HepG2 (cell line): ENCODE results near the gene OR6C4. TPM values are rescaled to one million over a fixed set of nuclear protein-coding genes. Genes with fewer than 3 reads are reported as not detected.

Source experiments
- ATAC-seq: fragments of 200-7000 bp; cut with Tn5 transposase; 3 replicates; pipeline ENCODE4 v1.9.1; 2020; ENCODE audit warnings: mild to moderate bottlenecking, moderate library complexity
- BruUV-seq: library from RNA; stranded (reverse); fragments of 400-500 nt; replicated peaks from 2 replicates; lab custom pipeline; 2021; lab: Mats Ljungman, UMichigan
- CTCF ChIA-PET: fragments of 300-600 bp; formaldehyde crosslinking; extraction: SDS; loops from one replicate; lab custom pipeline; 2021; ENCODE audit warnings: low total read pairs, inconsistent platforms, low intra/inter-chr PET ratio; lab: Yijun Ruan, JAX
- POLR2A ChIA-PET: fragments of 350-600 bp; sonication (Branson Sonifier 250); formaldehyde crosslinking; loops from one replicate; lab custom pipeline; 2020; ENCODE audit warnings: antibody characterized with exemption, inconsistent platforms; lab: Yijun Ruan, JAX
- DNase-seq: peaks from one replicate; pipeline ENCODE4 v3.0.0-alpha.2; 2015; ENCODE audit warnings: low spot score
- FAIRE-seq: peaks from 3 replicates; lab custom pipeline; 2011; peaks lifted over from hg19 to GRCh38; lab: Jason Lieb, UNC
- H2AFZ ChIP-seq: one replicate; pipeline ENCODE4 v1.6.1; 2011; ENCODE audit warnings: low read length, inconsistent platforms
- H3K27ac ChIP-seq: fragments of 300-600 bp; 3 replicates; pipeline ENCODE4 v1.8.0; 2011; ENCODE audit warnings: mixed run types, mild to moderate bottlenecking, mixed read lengths, low read length, inconsistent platforms; ENCODE audit not compliant: insufficient read depth; ENCODE audit errors: extremely low read length
- H3K27me3 ChIP-seq, 2 experiments: fragments of 200-600 bp in 1 of 2; 2 replicates in 1 of 2; 3 replicates in 1 of 2; pipeline versions ENCODE4 v1.6.0 to v1.8.0; 2011; ENCODE audit warnings: low read length in 2 of 2, mild to moderate bottlenecking in 2 of 2, moderate library complexity in 2 of 2, inconsistent platforms in 1 of 2; ENCODE audit not compliant: insufficient read depth in 2 of 2, control insufficient read depth in 1 of 2
- H3K36me3 ChIP-seq, 2 experiments: fragments of 200-600 bp in 1 of 2; replicated peaks in 1 of 2; 2 replicates in 1 of 2; 3 replicates in 1 of 2; pipeline versions ENCODE4 v1.5.1 to v1.8.0; 2011; ENCODE audit warnings: low read length in 2 of 2, inconsistent platforms in 1 of 2; ENCODE audit not compliant: insufficient read depth in 2 of 2, control insufficient read depth in 1 of 2
- H3K4me1 ChIP-seq: 2 replicates; pipeline ENCODE4 v1.5.1; 2012; ENCODE audit warnings: low read length, inconsistent platforms; ENCODE audit not compliant: insufficient read depth
- H3K4me2 ChIP-seq: 2 replicates; pipeline ENCODE4 v1.6.0; 2011; ENCODE audit warnings: low read depth, low read length, inconsistent platforms
- H3K4me3 ChIP-seq, 3 experiments: fragments of 200-600 bp in 1 of 3; sonication (generic), shearing (Covaris generic) in 1 of 3; replicated peaks in 1 of 3; 2 replicates each; pipeline ENCODE4 v1.5.1; 2011 to 2016; ENCODE audit warnings: low read length in 3 of 3, inconsistent platforms in 2 of 3, low read depth in 2 of 3, mild to moderate bottlenecking in 2 of 3, control low read depth in 1 of 3, mixed read lengths in 1 of 3; ENCODE audit not compliant: insufficient read depth in 1 of 3
- H3K79me2 ChIP-seq: one replicate; pipeline ENCODE4 v1.6.1; 2011; ENCODE audit warnings: low read length, inconsistent platforms; ENCODE audit not compliant: insufficient read depth
- H3K9ac ChIP-seq: 2 replicates; pipeline ENCODE4 v1.6.0; 2011; ENCODE audit warnings: mild to moderate bottlenecking, low read depth, low read length, inconsistent platforms; ENCODE audit not compliant: insufficient read depth
- H3K9me3 ChIP-seq: 2 replicates; pipeline ENCODE4 v1.5.1; 2012; ENCODE audit warnings: mild to moderate bottlenecking, low read length
- H4K20me1 ChIP-seq: 2 replicates; pipeline ENCODE4 v1.6.0; 2011; ENCODE audit warnings: inconsistent platforms, mild to moderate bottlenecking, low read length, moderate library complexity; ENCODE audit not compliant: insufficient read depth
- AHR ChIP-seq: IDR thresholded peaks from 2 replicates; pipeline ENCODE4 v1.6.1; 2018; ENCODE audit warnings: missing genetic modification reagents, missing compliant biosample characterization
- CEBPB ChIP-seq: IDR thresholded peaks from 2 replicates; pipeline ENCODE4 v1.6.1; 2011; ENCODE audit warnings: low read depth, low read length, improper control_type of control experiment, borderline replicate concordance
- CREM ChIP-seq, 2 experiments: sonication (generic) in 1 of 2; formaldehyde crosslinking in 1 of 2; IDR thresholded peaks; 2 replicates each; pipeline versions ENCODE4 v1.4.0 to v1.6.1; 2016 to 2020; ENCODE audit warnings: antibody characterized with exemption in 1 of 2, mild to moderate bottlenecking in 1 of 2, missing genetic modification reagents in 1 of 2
- KDM5B ChIP-seq: sonication (generic); formaldehyde crosslinking; IDR thresholded peaks from 2 replicates; pipeline ENCODE4 v1.4.0; 2020; ENCODE audit warnings: missing genetic modification reagents, mild to moderate bottlenecking, borderline replicate concordance
- NCOA2 ChIP-seq: sonication (generic); formaldehyde crosslinking; IDR thresholded peaks from 2 replicates; pipeline ENCODE4 v1.8.0; 2022; ENCODE audit warnings: inconsistent platforms
- UBTF ChIP-seq: sonication (generic); formaldehyde crosslinking; IDR thresholded peaks from 2 replicates; pipeline ENCODE4 v1.4.0; 2020; ENCODE audit warnings: mild to moderate bottlenecking, missing genetic modification reagents
- ZFP36L1 ChIP-seq: sonication (generic); formaldehyde crosslinking; IDR thresholded peaks from 2 replicates; pipeline ENCODE4 v1.8.0; 2022; ENCODE audit warnings: mild to moderate bottlenecking, missing genetic modification reagents, moderate library complexity
- ZKSCAN8 ChIP-seq: IDR thresholded peaks from 2 replicates; pipeline ENCODE4 v1.6.1; 2016; ENCODE audit warnings: borderline replicate concordance, missing genetic modification reagents, missing compliant biosample characterization
- ZNF354B ChIP-seq: sonication (generic); formaldehyde crosslinking; IDR thresholded peaks from 2 replicates; pipeline ENCODE4 v1.8.0; 2022; ENCODE audit warnings: mild to moderate bottlenecking, missing genetic modification reagents
- ZNF513 ChIP-seq: sonication (generic); formaldehyde crosslinking; conservative IDR thresholded peaks from 2 replicates; pipeline ENCODE4 v1.5.0; 2020; ENCODE audit warnings: missing genetic modification reagents
- ZNF549 ChIP-seq: sonication (generic); formaldehyde crosslinking; IDR thresholded peaks from 2 replicates; pipeline ENCODE4 v1.5.0; 2020; ENCODE audit warnings: missing genetic modification reagents
- WGBS: methylation state at CpG from one replicate; pipeline ENCODE4 v1.1.6; 2017; ENCODE audit warnings: low lambda C conversion rate; 5-methylcytosine and 5-hydroxymethylcytosine counted together
- in situ Hi-C: cut with HindIII; loops from 2 replicates; pipeline ENCODE4 v1.10.0; 2017; ENCODE audit warnings: low pct_unique_long_range_greater_than_20kb; ENCODE audit not compliant: extremely low pct_ligation_motif_present
- intact Hi-C: fragments of 100-400 bp; cut with micrococcal nuclease; formaldehyde crosslinking; loops from one replicate; pipeline ENCODE4 v1.10.0; 2022; ENCODE audit not compliant: unreplicated experiment
- polyA plus RNA-seq, 8 experiments: library from polyadenylated mRNA; depleted of rRNA in 3 of 8; stranded (reverse) in 7 of 8; unstranded in 1 of 8; fragments of >200 nt; fragmentation: Illumina TruSeq in 4 of 8; extraction: Trizol in 4 of 8; gene quantifications; 2 replicates each; pipeline versions ENCODE4 v1.2.1 to v1.2.3, GENCODE V29; 2011 to 2016; ENCODE audit warnings: low read depth in 4 of 8, missing spikeins in 1 of 8, mixed read lengths in 1 of 8; ENCODE audit not compliant: insufficient read depth in 1 of 8
- total RNA-seq, 5 experiments: library from RNA; depleted of rRNA; stranded (reverse); fragments of >200 nt; fragmentation: Illumina TruSeq; extraction: Trizol; gene quantifications; 2 replicates each; pipeline ENCODE4 v1.2.3, GENCODE V29; 2016; ENCODE audit warnings: low read depth in 1 of 5
- TF ChIP-seq, protein P1 (sequence below): sonication (generic); formaldehyde crosslinking; IDR thresholded peaks from 2 replicates; pipeline ENCODE4 v1.9.0; 2021; ENCODE audit warnings: mild to moderate bottlenecking, missing genetic modification reagents

The OR6C4 gene
- total and polyA plus RNA-seq, 2 of the 13 experiments (the other 11 are each of a cell fraction or from before 2014, with no cell fraction given) = not detected

GRCh38 chr12:55499810-55500252 lies 49.6 kb upstream of the OR6C4 start (continued):
- TF ChIP-seq, protein P1, sequence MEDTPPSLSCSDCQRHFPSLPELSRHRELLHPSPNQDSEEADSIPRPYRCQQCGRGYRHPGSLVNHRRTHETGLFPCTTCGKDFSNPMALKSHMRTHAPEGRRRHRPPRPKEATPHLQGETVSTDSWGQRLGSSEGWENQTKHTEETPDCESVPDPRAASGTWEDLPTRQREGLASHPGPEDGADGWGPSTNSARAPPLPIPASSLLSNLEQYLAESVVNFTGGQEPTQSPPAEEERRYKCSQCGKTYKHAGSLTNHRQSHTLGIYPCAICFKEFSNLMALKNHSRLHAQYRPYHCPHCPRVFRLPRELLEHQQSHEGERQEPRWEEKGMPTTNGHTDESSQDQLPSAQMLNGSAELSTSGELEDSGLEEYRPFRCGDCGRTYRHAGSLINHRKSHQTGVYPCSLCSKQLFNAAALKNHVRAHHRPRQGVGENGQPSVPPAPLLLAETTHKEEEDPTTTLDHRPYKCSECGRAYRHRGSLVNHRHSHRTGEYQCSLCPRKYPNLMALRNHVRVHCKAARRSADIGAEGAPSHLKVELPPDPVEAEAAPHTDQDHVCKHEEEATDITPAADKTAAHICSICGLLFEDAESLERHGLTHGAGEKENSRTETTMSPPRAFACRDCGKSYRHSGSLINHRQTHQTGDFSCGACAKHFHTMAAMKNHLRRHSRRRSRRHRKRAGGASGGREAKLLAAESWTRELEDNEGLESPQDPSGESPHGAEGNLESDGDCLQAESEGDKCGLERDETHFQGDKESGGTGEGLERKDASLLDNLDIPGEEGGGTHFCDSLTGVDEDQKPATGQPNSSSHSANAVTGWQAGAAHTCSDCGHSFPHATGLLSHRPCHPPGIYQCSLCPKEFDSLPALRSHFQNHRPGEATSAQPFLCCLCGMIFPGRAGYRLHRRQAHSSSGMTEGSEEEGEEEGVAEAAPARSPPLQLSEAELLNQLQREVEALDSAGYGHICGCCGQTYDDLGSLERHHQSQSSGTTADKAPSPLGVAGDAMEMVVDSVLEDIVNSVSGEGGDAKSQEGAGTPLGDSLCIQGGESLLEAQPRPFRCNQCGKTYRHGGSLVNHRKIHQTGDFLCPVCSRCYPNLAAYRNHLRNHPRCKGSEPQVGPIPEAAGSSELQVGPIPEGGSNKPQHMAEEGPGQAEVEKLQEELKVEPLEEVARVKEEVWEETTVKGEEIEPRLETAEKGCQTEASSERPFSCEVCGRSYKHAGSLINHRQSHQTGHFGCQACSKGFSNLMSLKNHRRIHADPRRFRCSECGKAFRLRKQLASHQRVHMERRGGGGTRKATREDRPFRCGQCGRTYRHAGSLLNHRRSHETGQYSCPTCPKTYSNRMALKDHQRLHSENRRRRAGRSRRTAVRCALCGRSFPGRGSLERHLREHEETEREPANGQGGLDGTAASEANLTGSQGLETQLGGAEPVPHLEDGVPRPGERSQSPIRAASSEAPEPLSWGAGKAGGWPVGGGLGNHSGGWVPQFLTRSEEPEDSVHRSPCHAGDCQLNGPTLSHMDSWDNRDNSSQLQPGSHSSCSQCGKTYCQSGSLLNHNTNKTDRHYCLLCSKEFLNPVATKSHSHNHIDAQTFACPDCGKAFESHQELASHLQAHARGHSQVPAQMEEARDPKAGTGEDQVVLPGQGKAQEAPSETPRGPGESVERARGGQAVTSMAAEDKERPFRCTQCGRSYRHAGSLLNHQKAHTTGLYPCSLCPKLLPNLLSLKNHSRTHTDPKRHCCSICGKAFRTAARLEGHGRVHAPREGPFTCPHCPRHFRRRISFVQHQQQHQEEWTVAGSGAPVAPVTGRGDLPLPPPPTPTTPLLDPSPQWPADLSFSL (CRISPR knock-in tag) = peak; percentile 88; the same call in 1 of the 2 replicates
- 0 out of 2 replicates have a peak, but pooled peaks have one; percentile 6 for TF ChIP-seq CEBPB
- TF ChIP-seq NCOA2 (CRISPR knock-in tag) = peak; percentile 88
- TF ChIP-seq AHR = no peak
- TF ChIP-seq ZNF354B (CRISPR knock-in tag) = no peak
- no peak for TF ChIP-seq ZNF549 (CRISPR knock-in tag)
- TF ChIP-seq KDM5B = no peak

GRCh38 chr12:55501601-55502000 lies 47.8 kb upstream of the OR6C4 start:
- Histone ChIP-seq H3K9me3 (no peaks in the 10 kb centered on the region), H2AFZ (no peak overlapping the region), H3K27ac (no peak overlapping the region), H3K36me3 (no peaks in the 10 kb centered on the region), H3K27me3 (no peaks in the 10 kb centered on the region), H3K4me2 (no peak overlapping the region), H3K4me3 (no peak overlapping the region), H4K20me1 (no peaks in the 10 kb centered on the region), H3K79me2 (no peaks in the 10 kb centered on the region), H3K4me1 (peaks cover 49% of the 10 kb centered on the region), H3K9ac (no peak overlapping the region)
- POLR2A ChIA-PET = no interaction called here
- DNase-seq (no peak), ATAC-seq (no peak), FAIRE-seq (no peak)
- intact Hi-C loops (loop anchor here (5.0 kb wide), 1 partner anchor 54 kb away; no protein-coding TSS in a partner anchor), in situ Hi-C loops (no loop called here)
- 75% methylated on average over 2 of the region's 2 CpGs for WGBS
- CTCF ChIA-PET = no interaction called here
- BruUV-seq = no TSS peak
- TF ChIP-seq ZFP36L1 (CRISPR knock-in tag) (no peak), ZKSCAN8 (CRISPR knock-in tag) (no peak), UBTF (no peak), CREM (IDR thresholded peaks at IDR 0.05) (no peak), CREM (CRISPR knock-in tag; IDR thresholded peaks at IDR 0.05) (no peak), ZNF513 (CRISPR knock-in tag) (no peak)
